ENCODE results near the gene RNGTT.
"Not testable (repeated sequence)": the region's sequence is repeated elsewhere in the genome, so short reads cannot be mapped to it uniquely, and the experiment has no call there.

RNGTT gene

DNA sequence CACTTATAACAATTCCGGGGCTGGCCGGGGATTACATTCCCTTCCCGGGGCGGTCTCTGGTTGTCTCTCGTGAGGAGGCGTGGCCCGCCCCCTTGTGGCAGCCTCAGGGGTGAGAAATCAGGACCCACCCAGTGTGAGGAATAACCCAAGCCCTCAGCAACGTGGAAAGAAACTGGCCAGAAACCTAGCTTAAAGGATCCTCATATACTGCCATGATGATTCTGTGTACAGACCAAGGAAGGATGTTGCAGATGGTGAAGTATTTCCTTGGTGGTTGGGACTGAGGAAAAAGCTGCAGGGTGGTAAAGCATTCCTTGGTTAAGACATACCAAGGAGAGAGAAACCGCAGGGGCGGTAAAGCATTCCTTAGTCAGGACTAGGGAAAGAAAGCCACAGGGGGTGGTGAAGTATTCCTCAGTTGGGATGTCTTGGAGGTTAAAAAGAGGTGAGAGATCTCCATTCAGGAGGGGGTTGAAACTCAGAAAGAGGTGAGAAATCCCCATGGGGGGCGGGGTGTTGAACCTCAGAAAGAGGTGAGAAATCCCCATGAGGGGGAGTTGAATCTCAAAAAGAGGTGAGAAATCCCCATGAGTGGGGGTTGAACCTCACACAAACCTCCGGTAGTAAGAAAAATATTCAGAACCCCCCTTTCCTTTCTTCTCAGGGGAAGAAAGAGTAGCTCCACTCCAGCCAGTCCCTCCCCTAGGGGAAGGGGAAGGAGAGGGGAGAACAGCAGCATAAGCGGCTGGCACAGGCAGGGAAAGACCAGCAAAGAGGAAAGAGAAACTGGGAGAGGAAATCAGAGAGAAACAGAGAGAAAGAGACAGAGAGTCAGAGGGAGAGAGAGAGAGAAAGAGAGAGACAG, 238.1 kb downstream of the RNGTT start:
- in situ Hi-C loops (cut with MboI; ENCODE audit: low sequenced_read_pairs, unreplicated experiment): no loop called here
- TF ChIP-seq, protein P1, sequence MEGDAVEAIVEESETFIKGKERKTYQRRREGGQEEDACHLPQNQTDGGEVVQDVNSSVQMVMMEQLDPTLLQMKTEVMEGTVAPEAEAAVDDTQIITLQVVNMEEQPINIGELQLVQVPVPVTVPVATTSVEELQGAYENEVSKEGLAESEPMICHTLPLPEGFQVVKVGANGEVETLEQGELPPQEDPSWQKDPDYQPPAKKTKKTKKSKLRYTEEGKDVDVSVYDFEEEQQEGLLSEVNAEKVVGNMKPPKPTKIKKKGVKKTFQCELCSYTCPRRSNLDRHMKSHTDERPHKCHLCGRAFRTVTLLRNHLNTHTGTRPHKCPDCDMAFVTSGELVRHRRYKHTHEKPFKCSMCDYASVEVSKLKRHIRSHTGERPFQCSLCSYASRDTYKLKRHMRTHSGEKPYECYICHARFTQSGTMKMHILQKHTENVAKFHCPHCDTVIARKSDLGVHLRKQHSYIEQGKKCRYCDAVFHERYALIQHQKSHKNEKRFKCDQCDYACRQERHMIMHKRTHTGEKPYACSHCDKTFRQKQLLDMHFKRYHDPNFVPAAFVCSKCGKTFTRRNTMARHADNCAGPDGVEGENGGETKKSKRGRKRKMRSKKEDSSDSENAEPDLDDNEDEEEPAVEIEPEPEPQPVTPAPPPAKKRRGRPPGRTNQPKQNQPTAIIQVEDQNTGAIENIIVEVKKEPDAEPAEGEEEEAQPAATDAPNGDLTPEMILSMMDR (IDR thresholded peaks at IDR 0.05; ENCODE audit: borderline replicate concordance, control extremely low read depth, extremely low read depth, insufficient read depth, missing control alignments): no peak
- DNase-seq (ENCODE audit: low spot score): no peak

DNA sequence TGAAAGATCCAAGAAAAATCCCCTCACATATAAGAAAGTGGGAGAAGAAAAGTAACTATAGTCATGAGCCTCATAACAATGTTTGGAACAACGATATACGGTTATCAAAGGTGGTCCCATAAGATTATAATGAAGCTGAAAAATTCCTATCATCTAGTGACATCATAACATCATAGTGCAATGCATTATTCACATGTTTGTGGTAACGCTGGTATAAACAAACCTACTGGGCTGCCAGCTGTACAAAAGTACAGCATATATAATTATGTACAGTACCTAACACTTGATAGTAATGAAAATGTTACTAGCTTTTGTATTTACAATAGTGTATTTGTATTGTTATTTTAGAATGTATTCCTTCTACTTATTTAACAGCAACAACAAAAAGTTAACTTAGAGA, 240.7 kb downstream of the RNGTT start:
- no peak for DNase-seq (ENCODE audit: low spot score)
- in situ Hi-C loops (cut with MboI; ENCODE audit: low sequenced_read_pairs, unreplicated experiment): no loop called here
- TF ChIP-seq, protein P1 (IDR thresholded peaks at IDR 0.05; ENCODE audit: borderline replicate concordance, control extremely low read depth, extremely low read depth, insufficient read depth, missing control alignments): no peak

DNA sequence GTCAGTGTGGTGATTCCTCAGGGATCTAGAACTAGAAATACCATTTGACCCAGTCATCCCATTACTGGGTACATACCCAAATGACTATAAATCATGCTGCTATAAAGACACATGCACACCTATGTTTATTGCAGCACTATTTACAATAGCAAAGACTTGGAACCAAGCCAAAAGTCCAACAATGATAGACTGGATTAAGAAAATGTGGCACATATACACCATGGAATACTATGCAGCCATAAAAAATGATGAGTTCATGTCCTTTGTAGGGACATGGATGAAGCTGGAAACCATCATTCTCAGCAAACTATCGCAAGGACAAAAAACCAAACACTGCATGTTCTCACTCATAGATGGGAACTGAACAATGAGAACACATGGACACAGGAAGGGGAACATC, 247.0 kb downstream of the RNGTT start:
- in situ Hi-C loops (cut with MboI; ENCODE audit: low sequenced_read_pairs, unreplicated experiment); DNase-seq (ENCODE audit: low spot score): not testable (repeated sequence)

DNA sequence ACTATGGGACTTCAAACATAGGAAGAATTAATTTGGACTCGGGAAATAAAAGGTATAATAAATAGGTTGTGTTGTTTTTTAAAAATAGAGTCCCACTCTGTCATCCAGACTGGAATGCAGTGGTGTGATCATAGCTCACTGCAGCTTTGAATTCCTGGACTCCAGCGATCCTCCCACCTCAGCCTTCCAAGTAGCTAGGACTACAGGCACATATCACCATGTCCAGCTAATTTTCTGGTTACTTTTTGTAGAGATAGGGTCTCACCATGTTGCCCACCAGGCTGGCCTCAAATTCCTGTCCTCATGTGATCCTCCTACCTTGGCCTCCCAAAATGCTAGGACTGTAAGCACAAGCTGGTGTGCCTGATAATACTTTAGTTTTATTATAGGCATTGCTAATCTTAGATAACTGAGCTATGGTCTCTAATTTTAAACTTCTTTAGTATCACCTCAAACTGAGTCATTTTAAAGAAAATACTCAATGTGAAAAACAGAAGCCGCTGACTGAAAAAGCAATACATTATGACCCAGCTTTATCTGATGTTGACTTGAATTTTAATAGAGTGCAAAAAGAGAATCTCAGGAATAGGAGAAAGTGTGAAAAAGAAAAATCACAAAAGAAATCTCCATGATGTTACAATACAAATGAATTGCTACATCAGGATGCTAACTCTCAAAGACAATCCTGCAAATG, 251.0 kb downstream of the RNGTT start:
- DNase-seq (ENCODE audit: low spot score): no peak
- TF ChIP-seq, protein P1 (IDR thresholded peaks at IDR 0.05; ENCODE audit: borderline replicate concordance, control extremely low read depth, extremely low read depth, insufficient read depth, missing control alignments): no peak
- in situ Hi-C loops (cut with MboI; ENCODE audit: low sequenced_read_pairs, unreplicated experiment): no loop called here

DNA sequence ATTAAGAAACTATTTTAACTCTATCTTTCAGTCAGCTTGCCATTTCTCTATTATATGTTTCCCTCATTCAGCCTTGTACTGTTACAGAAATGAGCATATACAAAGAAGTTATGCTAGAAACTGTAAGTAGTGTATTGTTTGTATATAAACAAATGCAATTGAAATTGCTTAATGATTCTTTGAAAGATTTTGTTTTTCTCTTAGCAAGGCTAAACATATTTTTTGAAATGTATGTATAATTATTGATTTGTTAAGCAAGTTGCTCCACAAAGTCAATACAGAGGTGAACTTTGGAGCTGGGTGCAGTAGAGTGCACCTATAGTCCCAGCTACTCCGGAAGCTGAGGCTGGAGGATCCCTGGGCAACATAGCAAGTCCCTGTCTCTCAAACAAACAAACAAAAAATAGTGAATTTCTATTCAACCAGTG, 253.6 kb downstream of the RNGTT start:
- no peak for DNase-seq (ENCODE audit: low spot score)
- in situ Hi-C loops (cut with MboI; ENCODE audit: low sequenced_read_pairs, unreplicated experiment): no loop called here
- TF ChIP-seq, protein P1 (IDR thresholded peaks at IDR 0.05; ENCODE audit: borderline replicate concordance, control extremely low read depth, extremely low read depth, insufficient read depth, missing control alignments): no peak

DNA sequence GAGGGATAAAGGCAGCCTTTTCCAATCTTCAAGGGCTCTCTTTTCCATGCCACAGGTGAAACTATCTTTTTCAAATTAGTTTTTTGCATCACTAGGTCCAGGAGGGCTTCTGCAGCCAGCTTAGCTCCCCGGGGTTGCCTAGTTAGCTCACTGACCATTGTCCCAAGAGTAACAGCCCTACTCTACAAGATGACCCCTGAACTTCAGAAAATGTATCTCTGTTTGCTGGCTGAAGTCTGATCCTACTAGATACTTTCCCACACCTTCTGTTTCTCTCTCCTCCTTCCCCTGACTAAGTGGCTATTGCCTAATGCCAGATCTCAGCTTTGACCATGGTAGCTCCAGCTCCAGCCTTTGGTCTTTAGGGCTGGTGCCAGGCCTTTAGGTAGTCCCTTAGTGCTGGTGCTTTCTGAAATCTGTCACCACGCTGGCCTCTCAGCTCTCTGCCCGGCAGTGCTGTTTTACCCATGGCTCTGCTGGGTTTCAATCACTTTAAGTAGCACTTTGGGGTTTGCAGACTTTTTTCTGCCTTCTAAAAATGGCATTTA, 255.1 kb downstream of the RNGTT start:
- in situ Hi-C loops (cut with MboI; ENCODE audit: low sequenced_read_pairs, unreplicated experiment): no loop called here
- no peak for DNase-seq (ENCODE audit: low spot score)
- TF ChIP-seq, protein P1 (IDR thresholded peaks at IDR 0.05; ENCODE audit: borderline replicate concordance, control extremely low read depth, extremely low read depth, insufficient read depth, missing control alignments): no peak

DNA sequence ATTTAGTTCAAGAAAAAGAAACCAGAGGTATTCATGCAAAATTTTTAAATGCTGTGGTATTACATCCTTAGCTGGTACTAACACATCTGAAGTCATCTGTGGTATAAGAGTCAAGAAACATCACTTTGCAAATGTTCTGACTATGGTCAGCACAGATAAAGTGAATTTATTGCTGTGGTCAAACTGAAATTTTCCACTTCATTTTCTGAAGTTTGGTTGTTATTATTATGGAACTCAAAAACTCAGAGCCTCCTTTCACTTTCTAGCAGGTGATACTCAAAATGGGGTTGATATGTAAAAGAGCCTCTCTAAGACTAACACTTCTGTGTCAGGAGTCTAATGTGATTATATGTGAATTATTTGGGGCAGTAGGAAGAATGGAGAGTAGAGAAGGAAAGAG, 257.8 kb downstream of the RNGTT start:
- in situ Hi-C loops (cut with MboI; ENCODE audit: low sequenced_read_pairs, unreplicated experiment): no loop called here
- peak; percentile 52 for DNase-seq (ENCODE audit: low spot score)
- TF ChIP-seq, protein P1 (IDR thresholded peaks at IDR 0.05; ENCODE audit: borderline replicate concordance, control extremely low read depth, extremely low read depth, insufficient read depth, missing control alignments): no peak

All from GM13976 (cell line).